HG03342 (cell line): ENCODE results near the gene ZNF264.
"Not testable (repeated sequence)": the region's sequence is repeated elsewhere in the genome, so short reads cannot be mapped to it uniquely, and the experiment has no call there.

Experiments
- ATAC-seq: cut with Tn5 transposase; IDR thresholded peaks from one replicate; pipeline ENCODE4 v1.9.1; 2021; ENCODE audit warnings: mild to moderate bottlenecking, moderate library complexity; ENCODE audit not compliant: unreplicated experiment

Gene ZNF264

GRCh38 chr19:57244513-57244912 is 53.2 kb downstream of the ZNF264 start:
- ATAC-seq: no peak

GRCh38 chr19:57245066-57245465 is 53.8 kb downstream of the ZNF264 start:
- no peak for ATAC-seq

- no peak for ATAC-seq
Observed at GRCh38 chr19:57245959-57246358, 54.7 kb downstream of the ZNF264 start.

GRCh38 chr19:57248646-57249045 is 57.3 kb downstream of the ZNF264 start:
- no peak for ATAC-seq

- no peak for ATAC-seq
Observed at GRCh38 chr19:57249329-57249728, 58.0 kb downstream of the ZNF264 start.

GRCh38 chr19:57253767-57254166 is 62.5 kb downstream of the ZNF264 start:
- not testable (repeated sequence) for ATAC-seq

- no peak for ATAC-seq
Observed at GRCh38 chr19:57262044-57262443, 70.7 kb downstream of the ZNF264 start.

GRCh38 chr19:57263244-57263741 is 72.0 kb downstream of the ZNF264 start:
- no peak for ATAC-seq

- ATAC-seq: no peak
Observed at GRCh38 chr19:57267291-57267690, 76.0 kb downstream of the ZNF264 start.

- no peak for ATAC-seq
Observed at GRCh38 chr19:57269515-57270250, 78.4 kb downstream of the ZNF264 start.

GRCh38 chr19:57271280-57271679 is 80.0 kb downstream of the ZNF264 start:
- ATAC-seq: no peak
